ENCODE data around the gene AP4E1. TPM values are rescaled to one million over a fixed set of nuclear protein-coding genes. Genes with fewer than 3 reads are reported as not detected.
"Not testable (repeated sequence)": the region's sequence is repeated elsewhere in the genome, so short reads cannot be mapped to it uniquely, and the experiment has no call there.

AP4E1 gene
- polyA plus RNA-seq, 1 donor (not counting 4 experiments of a cell fraction or from before 2014, with no cell fraction given) = 7.9 TPM

- Histone ChIP-seq H2AFZ (ENCODE audit: control insufficient read depth, low read length) (no peak overlapping the region), H3K9me1 (ENCODE audit: control insufficient read depth, extremely low read depth, insufficient read depth, low read length) (no peaks in the 10 kb centered on the region), H3K27ac (ENCODE audit: control insufficient read depth, insufficient read depth, low read length) (no peak overlapping the region), H3K27me3 (ENCODE audit: control insufficient read depth, extremely low read depth, insufficient read depth, low read length) (peaks cover 9% of the 10 kb centered on the region), H3K4me1 (ENCODE audit: control insufficient read depth, extremely low read depth, insufficient read depth, low read length) (peaks cover 6% of the 10 kb centered on the region), H3K9ac (ENCODE audit: control insufficient read depth, extremely low read depth, insufficient read depth, low read length) (no peak overlapping the region), H3K79me2 (ENCODE audit: control insufficient read depth, insufficient read depth, low read length) (no peaks in the 10 kb centered on the region), H3K36me3 (ENCODE audit: control insufficient read depth in 2 of 2, extremely low read depth in 1 of 2, insufficient read depth in 2 of 2, low read length in 2 of 2) (no peaks in the 10 kb centered on the region), H3K4me2 (ENCODE audit: control insufficient read depth, extremely low read depth, insufficient read depth, low read depth, low read length) (no peak overlapping the region), H3K4me3 (ENCODE audit: control insufficient read depth in 2 of 3, extremely low read depth in 1 of 3, insufficient read depth in 2 of 3, low read depth in 1 of 3, low read length in 3 of 3) (no peak overlapping the region), H3K9me3 (ENCODE audit: control insufficient read depth, low read depth, low read length) (no peaks in the 10 kb centered on the region), H4K20me1 (ENCODE audit: control insufficient read depth, extremely low read depth, insufficient read depth, low read length) (no peaks in the 10 kb centered on the region)
- TF ChIP-seq EZH2 (IDR thresholded peaks at IDR 0.05; ENCODE audit: low read length) (no peak), CTCF (optimal IDR thresholded peaks at IDR 0.05 in 1 of 3, IDR thresholded peaks at IDR 0.05 in 1 of 3, conservative IDR thresholded peaks at IDR 0.05 in 1 of 3; ENCODE audit: extremely low read depth in 1 of 3, insufficient read depth in 2 of 3, low read length in 3 of 3) (no peak)
- dilution Hi-C loops (cut with MboI; ENCODE audit: extremely low pct_ligation_motif_present, low sequenced_read_pairs) = loop anchor here (25.0 kb wide), 1 partner anchor 111 kb away; the partner anchor contains the start of gene SPPL2A
- FAIRE-seq (no peak), DNase-seq (ENCODE audit: low read depth, low spot score) (no peak)
Observed at GRCh38 chr15:50872832-50873426, 35.6 kb upstream of the AP4E1 start.

- Histone ChIP-seq H3K4me1 (ENCODE audit: control insufficient read depth, extremely low read depth, insufficient read depth, low read length) (peaks cover 9% of the 10 kb centered on the region), H3K4me3 (ENCODE audit: control insufficient read depth in 2 of 3, extremely low read depth in 1 of 3, insufficient read depth in 2 of 3, low read depth in 1 of 3, low read length in 3 of 3) (no peak overlapping the region), H4K20me1 (ENCODE audit: control insufficient read depth, extremely low read depth, insufficient read depth, low read length) (no peaks in the 10 kb centered on the region), H3K4me2 (ENCODE audit: control insufficient read depth, extremely low read depth, insufficient read depth, low read depth, low read length) (no peak overlapping the region), H3K9ac (ENCODE audit: control insufficient read depth, extremely low read depth, insufficient read depth, low read length) (no peak overlapping the region), H3K27ac (ENCODE audit: control insufficient read depth, insufficient read depth, low read length) (no peak overlapping the region), H3K9me1 (ENCODE audit: control insufficient read depth, extremely low read depth, insufficient read depth, low read length) (no peaks in the 10 kb centered on the region), H2AFZ (ENCODE audit: control insufficient read depth, low read length) (no peak overlapping the region), H3K27me3 (ENCODE audit: control insufficient read depth, extremely low read depth, insufficient read depth, low read length) (peaks cover 9% of the 10 kb centered on the region), H3K79me2 (ENCODE audit: control insufficient read depth, insufficient read depth, low read length) (no peaks in the 10 kb centered on the region), H3K36me3 (ENCODE audit: control insufficient read depth in 2 of 2, extremely low read depth in 1 of 2, insufficient read depth in 2 of 2, low read length in 2 of 2) (no peaks in the 10 kb centered on the region), H3K9me3 (ENCODE audit: control insufficient read depth, low read depth, low read length) (no peaks in the 10 kb centered on the region)
- dilution Hi-C loops (cut with MboI; ENCODE audit: extremely low pct_ligation_motif_present, low sequenced_read_pairs) = loop anchor here (25.0 kb wide), 1 partner anchor 112 kb away; the partner anchor contains the start of gene SPPL2A
- no peak for TF ChIP-seq EZH2 (IDR thresholded peaks at IDR 0.05; ENCODE audit: low read length)
- TF ChIP-seq CTCF (optimal IDR thresholded peaks at IDR 0.05 in 1 of 3, IDR thresholded peaks at IDR 0.05 in 1 of 3, conservative IDR thresholded peaks at IDR 0.05 in 1 of 3; ENCODE audit: extremely low read depth in 1 of 3, insufficient read depth in 2 of 3, low read length in 3 of 3) = no peak
- DNase-seq (ENCODE audit: low read depth, low spot score) = no peak
- FAIRE-seq = no peak
Observed at GRCh38 chr15:50873935-50874361, 34.5 kb upstream of the AP4E1 start.

- H3K4me2 ChIP-seq (ENCODE audit: control insufficient read depth, extremely low read depth, insufficient read depth, low read depth, low read length); H3K9ac ChIP-seq (ENCODE audit: control insufficient read depth, extremely low read depth, insufficient read depth, low read length); DNase-seq (ENCODE audit: low read depth, low spot score); H3K9me3 ChIP-seq (ENCODE audit: control insufficient read depth, low read depth, low read length); H3K36me3 ChIP-seq (ENCODE audit: control insufficient read depth in 2 of 2, extremely low read depth in 1 of 2, insufficient read depth in 2 of 2, low read length in 2 of 2); FAIRE-seq; H3K27ac ChIP-seq (ENCODE audit: control insufficient read depth, insufficient read depth, low read length); H3K4me3 ChIP-seq (ENCODE audit: control insufficient read depth in 2 of 3, extremely low read depth in 1 of 3, insufficient read depth in 2 of 3, low read depth in 1 of 3, low read length in 3 of 3); H4K20me1 ChIP-seq (ENCODE audit: control insufficient read depth, extremely low read depth, insufficient read depth, low read length); H3K9me1 ChIP-seq (ENCODE audit: control insufficient read depth, extremely low read depth, insufficient read depth, low read length); H2AFZ ChIP-seq (ENCODE audit: control insufficient read depth, low read length); H3K27me3 ChIP-seq (ENCODE audit: control insufficient read depth, extremely low read depth, insufficient read depth, low read length); H3K79me2 ChIP-seq (ENCODE audit: control insufficient read depth, insufficient read depth, low read length); dilution Hi-C loops (cut with MboI; ENCODE audit: extremely low pct_ligation_motif_present, low sequenced_read_pairs): not testable (repeated sequence)
- H3K4me1 ChIP-seq (ENCODE audit: control insufficient read depth, extremely low read depth, insufficient read depth, low read length) = peaks cover 18% of the 10 kb centered on the region
Observed at GRCh38 chr15:50875238-50875637, 33.2 kb upstream of the AP4E1 start.

All from keratinocyte (primary cell).